ENCODE data around the gene PTPRD. TPM values are rescaled to one million over a fixed set of nuclear protein-coding genes. Genes with fewer than 3 reads are reported as not detected.

The PTPRD gene
- total RNA-seq, 2 donors from 2014 or later: 97.4 to 101 TPM

- no peak overlapping the region for H3K4me3 Mint-ChIP-seq
Measured at GRCh38 chr9:8696516-8696915, 1916.3 kb downstream of the PTPRD start.

GRCh38 chr9:8694983-8695588 is 1917.7 kb downstream of the PTPRD start:
- no peak overlapping the region for H3K27ac Mint-ChIP-seq
- H3K4me3 Mint-ChIP-seq: no peak overlapping the region
- no peaks in the 10 kb centered on the region for H3K9me3 Mint-ChIP-seq
- peaks cover 34% of the 10 kb centered on the region for H3K4me1 Mint-ChIP-seq
- no peak overlapping the region for H3K9ac ChIP-seq (ENCODE audit: extremely low read depth, low read length, poor library complexity, severe bottlenecking)
- DNase-seq: no peak
- no peaks in the 10 kb centered on the region for H3K36me3 ChIP-seq (ENCODE audit: control insufficient read depth, insufficient read depth, low read length)
- no peaks in the 10 kb centered on the region for H3K27me3 Mint-ChIP-seq (ENCODE audit: insufficient read depth)
- H3K36me3 Mint-ChIP-seq (ENCODE audit: low read depth): peaks cover 5% of the 10 kb centered on the region
- H3K4me3 ChIP-seq (ENCODE audit: low read length): no peak overlapping the region
- 54 to 67% methylated on average over 2 to 4 of the region's 4 CpGs for WGBS, 2 experiments (ENCODE audit: insufficient coverage in 1 of 2, insufficient read length in 1 of 2)
- H3K27me3 ChIP-seq (ENCODE audit: control insufficient read depth, insufficient read depth, low read length, poor library complexity, severe bottlenecking): no peaks in the 10 kb centered on the region
- peak overlapping the region; percentile 45 for H3K27ac ChIP-seq (ENCODE audit: low read depth, low read length)
- no peak for TF ChIP-seq CTCF (conservative IDR thresholded peaks at IDR 0.05)
- H3K9me3 ChIP-seq (ENCODE audit: control insufficient read depth, low read length): no peaks in the 10 kb centered on the region
- no peaks in the 10 kb centered on the region for H3K4me1 ChIP-seq (ENCODE audit: control insufficient read depth, insufficient read depth, low read length)

More at GRCh38 chr9:8696516-8696915, 1916.3 kb downstream of the PTPRD start:
- peaks cover 34% of the 10 kb centered on the region for H3K4me1 Mint-ChIP-seq
- H3K9me3 ChIP-seq (ENCODE audit: control insufficient read depth, low read length): no peaks in the 10 kb centered on the region
- TF ChIP-seq CTCF (conservative IDR thresholded peaks at IDR 0.05): no peak
- H3K36me3 ChIP-seq (ENCODE audit: control insufficient read depth, insufficient read depth, low read length): no peaks in the 10 kb centered on the region
- WGBS, 2 experiments (ENCODE audit: insufficient coverage in 1 of 2, insufficient read length in 1 of 2): 86 to 92% methylated on average over 5 to 6 of the region's 6 CpGs
- no peaks in the 10 kb centered on the region for H3K36me3 Mint-ChIP-seq (ENCODE audit: low read depth)
- no peak overlapping the region for H3K27ac ChIP-seq (ENCODE audit: low read depth, low read length)
- no peaks in the 10 kb centered on the region for H3K4me1 ChIP-seq (ENCODE audit: control insufficient read depth, insufficient read depth, low read length)
- DNase-seq: no peak
- no peak overlapping the region for H3K9ac ChIP-seq (ENCODE audit: extremely low read depth, low read length, poor library complexity, severe bottlenecking)
- H3K4me3 ChIP-seq (ENCODE audit: low read length): no peak overlapping the region
- H3K27me3 ChIP-seq (ENCODE audit: control insufficient read depth, insufficient read depth, low read length, poor library complexity, severe bottlenecking): no peaks in the 10 kb centered on the region
- H3K27me3 Mint-ChIP-seq (ENCODE audit: insufficient read depth): no peaks in the 10 kb centered on the region
- no peak overlapping the region for H3K27ac Mint-ChIP-seq
- no peaks in the 10 kb centered on the region for H3K9me3 Mint-ChIP-seq

GRCh38 chr9:8693464-8693863 is 1919.3 kb downstream of the PTPRD start:
- Mint-ChIP-seq H3K27me3 (ENCODE audit: insufficient read depth) (no peaks in the 10 kb centered on the region), H3K4me1 (peaks cover 32% of the 10 kb centered on the region), H3K9me3 (peaks cover 11% of the 10 kb centered on the region), H3K36me3 (ENCODE audit: low read depth) (peaks cover 15% of the 10 kb centered on the region), H3K4me3 (no peak overlapping the region), H3K27ac (peak overlapping the region; percentile 27)
- no peak overlapping the region for H3K27ac ChIP-seq (ENCODE audit: low read depth, low read length)
- 77 to 91% methylated on average over 5 of the region's 6 CpGs for WGBS, 2 experiments (ENCODE audit: insufficient coverage in 1 of 2, insufficient read length in 1 of 2)
- H3K9ac ChIP-seq (ENCODE audit: extremely low read depth, low read length, poor library complexity, severe bottlenecking): no peak overlapping the region
- no peak for TF ChIP-seq CTCF (conservative IDR thresholded peaks at IDR 0.05)
- peaks cover 11% of the 10 kb centered on the region for H3K9me3 ChIP-seq (ENCODE audit: control insufficient read depth, low read length)
- DNase-seq: no peak
- H3K4me3 ChIP-seq (ENCODE audit: low read length): no peak overlapping the region
- H3K27me3 ChIP-seq (ENCODE audit: control insufficient read depth, insufficient read depth, low read length, poor library complexity, severe bottlenecking): no peaks in the 10 kb centered on the region
- H3K36me3 ChIP-seq (ENCODE audit: control insufficient read depth, insufficient read depth, low read length): no peaks in the 10 kb centered on the region
- no peaks in the 10 kb centered on the region for H3K4me1 ChIP-seq (ENCODE audit: control insufficient read depth, insufficient read depth, low read length)

All from endodermal cell (in vitro differentiated cells).